K562 (cell line): ENCODE results near the gene PNMA8C. TPM values are rescaled to one million over a fixed set of nuclear protein-coding genes. Genes with fewer than 3 reads are reported as not detected.

Source experiments
- ATF1 ChIP-seq, 2 experiments: fragments of 450-650 bp in 1 of 2; IDR thresholded peaks; 2 replicates each; pipeline ENCODE4 v1.6.1; 2016; ENCODE audit warnings: missing compliant biosample characterization in 1 of 2, missing genetic modification characterization in 1 of 2
- ATF7 ChIP-seq: fragments of 450-650 bp; IDR thresholded peaks from 2 replicates; pipeline ENCODE4 v1.7.1; 2014; ENCODE audit warnings: mild to moderate bottlenecking, moderate library complexity
- BRD9 ChIP-seq: fragments of 450-650 bp; IDR thresholded peaks from 2 replicates; pipeline ENCODE4 v1.6.1; 2018; ENCODE audit warnings: low read depth; ENCODE audit not compliant: partially characterized antibody
- C11orf30 ChIP-seq: fragments of 450-650 bp; IDR thresholded peaks from 2 replicates; pipeline ENCODE4 v1.6.1; 2016; ENCODE audit warnings: low read depth, mild to moderate bottlenecking
- CREM ChIP-seq: IDR thresholded peaks from 2 replicates; pipeline ENCODE4 v1.6.1; 2014; ENCODE audit warnings: antibody characterized with exemption, low read depth
- CTBP1 ChIP-seq: fragments of 450-650 bp; IDR thresholded peaks from 2 replicates; pipeline ENCODE4 v1.6.1; 2016; ENCODE audit warnings: borderline replicate concordance
- FOXP4 ChIP-seq: sonication (generic); formaldehyde crosslinking; IDR thresholded peaks from 2 replicates; pipeline ENCODE4 v1.8.0; 2022; ENCODE audit warnings: mild to moderate bottlenecking, missing genetic modification reagents, borderline replicate concordance
- HDAC1 ChIP-seq, 2 experiments: fragments of 450-650 bp; IDR thresholded peaks; 2 replicates each; pipeline ENCODE4 v1.6.1; 2016 to 2017; ENCODE audit warnings: inconsistent platforms in 1 of 2, mild to moderate bottlenecking in 1 of 2, moderate library complexity in 1 of 2
- HNRNPH1 ChIP-seq: fragments of 200-400 bp; formaldehyde crosslinking; optimal IDR thresholded peaks from 2 replicates; pipeline ENCODE3; 2017; ENCODE audit warnings: low read depth, mild to moderate bottlenecking, low read length, moderate library complexity
- KAT7 ChIP-seq: sonication (generic); formaldehyde crosslinking; IDR thresholded peaks from 2 replicates; pipeline ENCODE4 v1.8.0; 2022; ENCODE audit warnings: missing genetic modification reagents, mild to moderate bottlenecking, borderline replicate concordance
- L3MBTL2 ChIP-seq: fragments of 450-650 bp; IDR thresholded peaks from 2 replicates; pipeline ENCODE4 v1.6.1; 2016; ENCODE audit warnings: mild to moderate bottlenecking, moderate library complexity
- PML ChIP-seq: IDR thresholded peaks from 2 replicates; pipeline ENCODE4 v1.6.1; 2012; ENCODE audit warnings: low read length, inconsistent platforms
- POLR2A ChIP-seq: fragments of 450-650 bp; conservative IDR thresholded peaks from 2 replicates; pipeline ENCODE4 v1.6.1; 2016
- RBFOX2 ChIP-seq: fragments of 200-400 bp; formaldehyde crosslinking; IDR thresholded peaks from 2 replicates; pipeline ENCODE4 v1.6.1; 2017; ENCODE audit warnings: low read depth, mild to moderate bottlenecking, low read length, moderate library complexity
- RFX5 ChIP-seq: IDR thresholded peaks from 2 replicates; pipeline ENCODE4 v1.6.1; 2011; ENCODE audit warnings: low read depth, mild to moderate bottlenecking, improper control_type of control experiment, low read length
- SMARCE1 ChIP-seq: fragments of 450-650 bp; IDR thresholded peaks from 2 replicates; pipeline ENCODE4 v1.7.1; 2016; ENCODE audit warnings: mild to moderate bottlenecking
- SP1 ChIP-seq: sonication (generic); formaldehyde crosslinking; IDR thresholded peaks from 2 replicates; pipeline ENCODE4 v1.8.1; 2022; ENCODE audit warnings: mild to moderate bottlenecking, missing genetic modification reagents
- SRSF7 ChIP-seq: fragments of 200-400 bp; formaldehyde crosslinking; optimal IDR thresholded peaks from 2 replicates; pipeline ENCODE3; 2017; ENCODE audit warnings: mild to moderate bottlenecking, low read depth, low read length
- TEAD1 ChIP-seq, 2 experiments: fragments of 450-650 bp in 1 of 2; sonication (generic) in 1 of 2; formaldehyde crosslinking; IDR thresholded peaks; 2 replicates each; pipeline versions ENCODE4 v1.4.0 to v1.8.0; 2020 to 2022; ENCODE audit warnings: mild to moderate bottlenecking in 2 of 2, missing genetic modification reagents in 1 of 2
- VEZF1 ChIP-seq: fragments of 200-800 bp; sonication (Bioruptor generic); IDR thresholded peaks from 2 replicates; pipeline ENCODE4 v1.6.1; 2017; ENCODE audit warnings: missing genetic modification characterization, missing compliant biosample characterization
- ZBTB12 ChIP-seq: fragments of 250-450 bp; sonication (Bioruptor Pico); IDR thresholded peaks from 2 replicates; pipeline ENCODE4 v1.4.0; 2020
- ZFPM2 ChIP-seq: fragments of 250-450 bp; sonication (Bioruptor Pico); IDR thresholded peaks from 2 replicates; pipeline ENCODE4 v1.5.1; 2022; ENCODE audit warnings: mild to moderate bottlenecking
- ZNF12 ChIP-seq: sonication (generic); formaldehyde crosslinking; IDR thresholded peaks from 2 replicates; pipeline ENCODE4 v1.4.0; 2020; ENCODE audit warnings: mild to moderate bottlenecking, missing genetic modification reagents
- ZNF263 ChIP-seq: sonication (generic); formaldehyde crosslinking; IDR thresholded peaks from 2 replicates; pipeline ENCODE4 v1.8.0; 2022; ENCODE audit warnings: mild to moderate bottlenecking, missing genetic modification reagents, borderline replicate concordance
- ZNF282 ChIP-seq: sonication (generic); formaldehyde crosslinking; IDR thresholded peaks from 2 replicates; pipeline ENCODE4 v1.8.1; 2023; ENCODE audit warnings: missing genetic modification reagents
- ZNF408 ChIP-seq: fragments of 250-450 bp; sonication (Bioruptor Pico); IDR thresholded peaks from 2 replicates; pipeline ENCODE4 v1.4.0; 2020; ENCODE audit warnings: low read depth, mild to moderate bottlenecking, moderate library complexity
- polyA plus RNA-seq, 8 experiments: library from polyadenylated mRNA; depleted of rRNA in 4 of 8; stranded (reverse) in 5 of 8; unstranded in 3 of 8; fragments of >200 nt; fragmentation: Nextera tagmentation in 2 of 8; fragmentation: Illumina TruSeq in 1 of 8; extraction: Ambion mirVana in 2 of 8; extraction: Trizol in 1 of 8; gene quantifications; 2 replicates each; pipeline versions ENCODE4 v1.2.1 to v1.2.3, GENCODE V29; 2011 to 2014; ENCODE audit warnings: inconsistent platforms in 1 of 8, missing spikeins in 1 of 8
- total RNA-seq, 7 experiments: library from RNA; depleted of rRNA in 6 of 7; stranded (reverse); fragments of >200 nt in 6 of 7; fragmentation: Illumina TruSeq in 2 of 7; extraction: Trizol in 2 of 7; gene quantifications; 2 replicates each; pipeline versions ENCODE4 v1.2.1 to v1.2.3, GENCODE V29; 2011 to 2021; ENCODE audit warnings: low replicate concordance in 1 of 7

PNMA8C gene
- total and polyA plus RNA-seq, 9 of the 15 experiments (the other 6 are each of a cell fraction or from before 2014, with no cell fraction given), result 0.04 to 0.05 (median 0.05) TPM; not detected in 6

DNA sequence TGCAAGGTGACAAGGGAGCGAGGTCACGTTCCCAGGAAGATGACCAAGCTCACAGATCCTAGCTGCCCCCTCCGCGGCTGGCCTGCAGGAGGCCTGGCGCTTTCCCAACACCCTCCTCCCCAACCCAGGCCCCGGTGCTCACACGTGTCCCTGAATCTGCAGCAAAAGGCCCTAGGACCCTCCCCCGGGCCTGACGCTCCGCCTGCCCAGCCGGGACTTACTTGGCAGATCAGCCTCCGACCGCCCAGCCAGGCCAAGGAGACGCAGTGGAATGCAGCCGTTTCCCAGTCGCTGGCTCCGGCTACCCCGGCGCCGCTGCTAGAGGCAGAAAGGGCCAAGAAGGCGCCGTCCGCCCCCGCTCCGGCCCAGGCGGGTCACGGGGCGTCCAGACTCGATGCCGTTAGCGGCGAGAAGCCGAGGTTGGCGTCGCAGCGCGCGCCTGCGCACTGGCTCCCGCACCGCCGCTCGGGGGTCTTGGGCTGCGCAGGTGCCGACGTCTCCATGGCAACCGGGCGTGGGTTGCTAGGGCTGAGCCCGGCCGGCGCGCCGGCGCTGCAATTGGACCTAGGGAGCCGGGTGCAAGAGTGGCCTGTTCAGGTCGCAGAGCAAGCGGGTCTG is 42.5 kb upstream of the PNMA8C start, which contains the start of gene PNMA8A (continued):
- peak; percentile 98 for TF ChIP-seq ZNF263 (CRISPR knock-in tag)
- peak; percentile 40 for TF ChIP-seq CTBP1
- 0 out of 2 replicates have a peak, but pooled peaks have one; percentile 17 for TF ChIP-seq ZNF12 (CRISPR knock-in tag)
- TF ChIP-seq ZBTB12, result peak; percentile 62
- no peak for TF ChIP-seq BRD9
- peak in 1 of 2 experiments; percentile 89; a peak in 2 of 4 replicates for TF ChIP-seq HDAC1 (IDR thresholded peaks at IDR 0.05)
- no peak for TF ChIP-seq RFX5
- peak; percentile 86 for TF ChIP-seq C11orf30
- no peak for TF ChIP-seq FOXP4 (CRISPR knock-in tag)
- 0 out of 2 replicates have a peak, but pooled peaks have one; percentile 70 for TF ChIP-seq KAT7
- TF ChIP-seq ZNF282 (CRISPR knock-in tag), result no peak
- no peak for TF ChIP-seq ZNF408 (CRISPR knock-in tag)
- TF ChIP-seq POLR2A, result peak; percentile 78
- TF ChIP-seq HNRNPH1, result no peak
- no peak for TF ChIP-seq SRSF7
- peak; percentile 92 for TF ChIP-seq CREM
- TF ChIP-seq ZFPM2 (CRISPR knock-in tag), result no peak
- TF ChIP-seq SP1 (CRISPR knock-in tag), result peak; percentile 63
- peak; percentile 71 for TF ChIP-seq L3MBTL2
- TF ChIP-seq PML, result 0 out of 2 replicates have a peak, but pooled peaks have one; percentile 42
- 0 out of 4 replicates have a peak, but pooled peaks of 1 of the 2 experiments have one; percentile 17 for TF ChIP-seq TEAD1 (CRISPR knock-in tag; IDR thresholded peaks at IDR 0.05)
- peak; percentile 81 for TF ChIP-seq RBFOX2
- TF ChIP-seq VEZF1 (CRISPR knock-in tag), result peak; percentile 42; the same call in 1 of the 2 replicates
- TF ChIP-seq SMARCE1, result no peak
- 0 out of 2 replicates have a peak, but pooled peaks have one; percentile 21 for TF ChIP-seq ATF1 (CRISPR knock-in tag; IDR thresholded peaks at IDR 0.05)
- peak; percentile 90 for TF ChIP-seq ATF1 (tag; IDR thresholded peaks at IDR 0.05)
- peak; percentile 39; the same call in 1 of the 2 replicates for TF ChIP-seq ATF7
